OCI-LY7 (cell line): ENCODE data around the gene IL1RL2. TPM values are rescaled to one million over a fixed set of nuclear protein-coding genes. Genes with fewer than 3 reads are reported as not detected.

Source experiments
- BruUV-seq: library from RNA; stranded (reverse); fragments of 400-500 nt; replicated peaks from 2 replicates; lab custom pipeline; 2021; lab: Mats Ljungman, UMichigan
- CTCF ChIA-PET: fragments of 300-600 bp; sonication (Branson Sonifier 250); formaldehyde crosslinking; loops from one replicate; lab custom pipeline; 2022; ENCODE audit warnings: antibody characterized with exemption; ENCODE audit not compliant: unreplicated experiment; lab: Charles Lee
- POLR2A ChIA-PET: fragments of 300-600 bp; sonication (Branson Sonifier 250); formaldehyde crosslinking; loops from one replicate; lab custom pipeline; 2022; ENCODE audit warnings: antibody characterized with exemption; lab: Charles Lee
- DNase-seq: peaks from one replicate; pipeline ENCODE4 v3.0.0-alpha.2; 2015; ENCODE audit warnings: low spot score
- H2AFZ ChIP-seq: fragments of 200-600 bp; sonication (generic), shearing (Covaris generic); 2 replicates; pipeline ENCODE4 v1.6.1; 2014; ENCODE audit warnings: mild to moderate bottlenecking, antibody characterized with exemption, low read length, moderate library complexity
- H3K27ac ChIP-seq: fragments of 200-600 bp; sonication (generic); 2 replicates; pipeline ENCODE4 v1.5.1; 2014; ENCODE audit warnings: mixed run types, low read depth, mild to moderate bottlenecking, moderate library complexity, low read length, inconsistent platforms; ENCODE audit not compliant: poor library complexity, severe bottlenecking
- H3K36me3 ChIP-seq: fragments of 200-600 bp; sonication (generic); 2 replicates; pipeline ENCODE4 v1.6.1; 2014; ENCODE audit warnings: mild to moderate bottlenecking, antibody characterized with exemption, low read length, moderate library complexity, mixed read lengths; ENCODE audit not compliant: insufficient read depth
- H3K4me1 ChIP-seq: fragments of 200-600 bp; sonication (generic); 2 replicates; pipeline ENCODE4 v1.5.1; 2014; ENCODE audit warnings: mild to moderate bottlenecking, low read length; ENCODE audit not compliant: insufficient read depth, poor library complexity, severe bottlenecking
- H3K4me2 ChIP-seq: fragments of 200-600 bp; sonication (generic); 2 replicates; pipeline ENCODE4 v1.6.1; 2014; ENCODE audit warnings: mild to moderate bottlenecking, low read length
- H3K4me3 ChIP-seq: fragments of 200-600 bp; sonication (generic); 2 replicates; pipeline ENCODE4 v1.5.1; 2014; ENCODE audit warnings: mild to moderate bottlenecking, low read depth, low read length; ENCODE audit not compliant: poor library complexity, severe bottlenecking
- H3K79me2 ChIP-seq: fragments of 200-600 bp; sonication (generic); 2 replicates; pipeline ENCODE4 v1.6.1; 2016; ENCODE audit warnings: low read depth, mild to moderate bottlenecking, low read length, moderate library complexity, mixed read lengths; ENCODE audit not compliant: insufficient read depth
- H3K9me2 ChIP-seq: fragments of 200-600 bp; sonication (generic); 2 replicates; pipeline ENCODE4 v1.6.1; 2016; ENCODE audit warnings: mild to moderate bottlenecking, low read length, mixed read lengths; ENCODE audit not compliant: insufficient read depth
- H3K9me3 ChIP-seq: fragments of 200-600 bp; sonication (generic); 2 replicates; pipeline ENCODE4 v1.6.1; 2014; ENCODE audit warnings: mild to moderate bottlenecking, mixed run types, low read length, mixed read lengths
- H4K20me1 ChIP-seq: fragments of 200-600 bp; sonication (generic); 2 replicates; pipeline ENCODE4 v1.6.1; 2014; ENCODE audit warnings: mild to moderate bottlenecking, antibody characterized with exemption, low read length, moderate library complexity, mixed read lengths; ENCODE audit not compliant: insufficient read depth
- EZH2phosphoT487 ChIP-seq: fragments of 200-600 bp; sonication (generic); IDR thresholded peaks from 2 replicates; pipeline ENCODE4 v1.6.1; 2018; ENCODE audit warnings: low read depth, borderline replicate concordance, mild to moderate bottlenecking, mixed run types, antibody characterized with exemption, low read length, moderate library complexity, mixed read lengths
- intact Hi-C: fragments of 100-400 bp; cut with micrococcal nuclease; formaldehyde crosslinking; loops from one replicate; pipeline ENCODE4 v1.10.0; 2022; ENCODE audit not compliant: unreplicated experiment
- total RNA-seq, 2 experiments: library from RNA; depleted of rRNA in 1 of 2; stranded (reverse); fragments of >200 nt in 1 of 2; shearing (Covaris generic) in 1 of 2; gene quantifications; 2 replicates each; pipeline ENCODE4 v1.2.3, GENCODE V29; 2014 to 2022
- TF ChIP-seq, protein P1 (sequence below): fragments of 200-600 bp; sonication (generic); conservative IDR thresholded peaks from 2 replicates; pipeline ENCODE4 v1.5.1; 2014; ENCODE audit warnings: mild to moderate bottlenecking, antibody characterized with exemption, low read length, moderate library complexity, mixed read lengths

Gene IL1RL2
- total RNA-seq, 2 experiments from 2014 or later, result not detected

DNA sequence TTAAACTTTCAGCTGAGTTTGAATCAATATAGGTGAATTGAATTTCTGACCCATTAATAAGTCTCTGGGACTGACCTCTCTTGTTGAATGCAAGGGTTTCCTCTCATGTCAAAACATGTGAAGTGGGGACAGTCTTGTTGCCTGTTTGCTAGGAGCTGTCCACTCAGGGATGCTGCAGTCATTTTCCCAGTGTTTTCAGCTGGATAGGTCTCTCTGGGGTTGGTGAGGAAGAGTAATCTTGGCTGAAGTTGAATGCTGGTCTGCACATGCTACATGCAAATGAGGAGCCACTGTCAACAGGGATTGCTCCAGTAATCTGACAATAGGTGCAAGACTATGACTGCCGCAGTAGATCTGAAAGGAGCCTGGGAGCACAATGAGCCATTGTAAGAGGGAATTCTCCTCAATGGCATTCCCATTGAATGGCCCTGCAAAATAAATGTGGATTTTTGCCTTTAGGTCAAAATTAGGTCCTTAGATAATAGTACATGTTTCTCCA lies 90.4 kb downstream of the IL1RL2 start:
- Histone ChIP-seq H2AFZ (no peak overlapping the region), H4K20me1 (no peaks in the 10 kb centered on the region), H3K4me3 (no peak overlapping the region), H3K27ac (no peak overlapping the region), H3K4me2 (no peak overlapping the region), H3K9me3 (no peaks in the 10 kb centered on the region), H3K9me2 (no peaks in the 10 kb centered on the region), H3K4me1 (no peaks in the 10 kb centered on the region), H3K36me3 (no peaks in the 10 kb centered on the region), H3K79me2 (no peaks in the 10 kb centered on the region)
- no TSS peak for BruUV-seq
- intact Hi-C loops, result no loop called here
- TF ChIP-seq EZH2phosphoT487, result no peak
- TF ChIP-seq, protein P1, sequence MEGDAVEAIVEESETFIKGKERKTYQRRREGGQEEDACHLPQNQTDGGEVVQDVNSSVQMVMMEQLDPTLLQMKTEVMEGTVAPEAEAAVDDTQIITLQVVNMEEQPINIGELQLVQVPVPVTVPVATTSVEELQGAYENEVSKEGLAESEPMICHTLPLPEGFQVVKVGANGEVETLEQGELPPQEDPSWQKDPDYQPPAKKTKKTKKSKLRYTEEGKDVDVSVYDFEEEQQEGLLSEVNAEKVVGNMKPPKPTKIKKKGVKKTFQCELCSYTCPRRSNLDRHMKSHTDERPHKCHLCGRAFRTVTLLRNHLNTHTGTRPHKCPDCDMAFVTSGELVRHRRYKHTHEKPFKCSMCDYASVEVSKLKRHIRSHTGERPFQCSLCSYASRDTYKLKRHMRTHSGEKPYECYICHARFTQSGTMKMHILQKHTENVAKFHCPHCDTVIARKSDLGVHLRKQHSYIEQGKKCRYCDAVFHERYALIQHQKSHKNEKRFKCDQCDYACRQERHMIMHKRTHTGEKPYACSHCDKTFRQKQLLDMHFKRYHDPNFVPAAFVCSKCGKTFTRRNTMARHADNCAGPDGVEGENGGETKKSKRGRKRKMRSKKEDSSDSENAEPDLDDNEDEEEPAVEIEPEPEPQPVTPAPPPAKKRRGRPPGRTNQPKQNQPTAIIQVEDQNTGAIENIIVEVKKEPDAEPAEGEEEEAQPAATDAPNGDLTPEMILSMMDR, result no peak
- ChIA-PET POLR2A (interaction anchor here (0.7 kb wide), 1 partner anchor 37 kb away, joined by 3 read pairs; no protein-coding TSS in a partner anchor), CTCF (no interaction called here)
- no peak for DNase-seq

DNA sequence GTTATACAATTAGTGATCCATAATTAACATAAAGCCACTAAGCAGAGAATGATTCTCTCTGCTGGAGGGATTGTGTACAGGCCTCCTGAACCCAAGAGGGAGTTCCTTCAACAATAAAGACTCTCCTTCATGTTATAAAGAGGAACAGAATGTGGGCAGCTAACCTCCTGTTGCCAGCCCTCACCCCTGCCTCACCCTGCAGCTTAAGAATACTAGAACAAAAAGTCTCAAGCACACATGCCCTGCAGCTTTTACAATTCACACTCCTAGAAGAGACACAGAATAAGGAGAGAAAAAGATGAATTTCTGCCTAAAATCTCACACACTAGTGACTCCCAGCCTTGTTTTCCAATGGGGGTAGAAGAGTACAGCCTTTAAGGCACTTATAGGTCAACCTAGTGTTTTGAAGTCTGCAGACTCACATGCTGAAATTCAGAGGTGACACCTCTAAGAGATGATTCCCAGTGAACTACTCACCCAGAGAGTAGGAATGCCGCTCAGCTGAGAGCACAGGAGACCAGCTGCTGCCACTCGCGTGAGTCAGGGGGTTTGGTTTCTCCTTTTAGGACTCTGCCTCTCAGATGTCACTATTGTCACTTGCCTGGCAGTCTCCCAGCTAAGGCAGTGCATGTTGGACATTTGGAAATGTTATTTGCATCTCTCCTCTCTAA lies 92.0 kb downstream of the IL1RL2 start:
- intact Hi-C loops, result no loop called here
- CTCF ChIA-PET, result no interaction called here

DNA sequence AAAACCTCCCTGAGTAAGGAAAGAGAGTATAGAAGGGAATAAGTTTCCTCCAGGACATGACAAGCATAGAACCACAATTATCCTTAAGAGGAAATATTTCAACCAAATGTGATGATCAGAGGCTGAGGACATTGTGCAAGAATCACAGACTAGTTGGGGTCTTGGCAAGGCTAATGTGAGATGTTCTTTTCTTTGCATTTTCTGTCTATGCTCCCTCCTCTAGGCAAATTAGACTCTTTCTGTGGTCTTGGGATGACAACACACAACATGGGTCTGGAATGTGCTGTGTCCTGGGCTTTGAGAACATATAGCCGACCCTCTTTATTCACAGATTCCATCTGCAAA lies 92.5 kb downstream of the IL1RL2 start:
- ChIA-PET CTCF (no interaction called here), POLR2A (no interaction called here)
- no peak overlapping the region for H3K27ac ChIP-seq

More for the DNA sequence above, 92.0 kb downstream of the IL1RL2 start:
- TF ChIP-seq EZH2phosphoT487, result no peak
- TF ChIP-seq, protein P1, result no peak
- Histone ChIP-seq H3K4me3 (no peak overlapping the region), H3K79me2 (no peaks in the 10 kb centered on the region), H3K36me3 (no peaks in the 10 kb centered on the region), H3K27ac (no peak overlapping the region), H2AFZ (no peak overlapping the region), H3K9me2 (no peaks in the 10 kb centered on the region), H3K4me1 (no peaks in the 10 kb centered on the region), H4K20me1 (no peaks in the 10 kb centered on the region), H3K4me2 (no peak overlapping the region), H3K9me3 (no peaks in the 10 kb centered on the region)
- POLR2A ChIA-PET, result no interaction called here
- no peak for DNase-seq
- BruUV-seq, result no TSS peak

More for the DNA sequence above, 92.5 kb downstream of the IL1RL2 start:
- no peak overlapping the region for H3K4me2 ChIP-seq
- no peaks in the 10 kb centered on the region for H3K9me3 ChIP-seq
- no peaks in the 10 kb centered on the region for H4K20me1 ChIP-seq
- H3K79me2 ChIP-seq, result no peaks in the 10 kb centered on the region
- intact Hi-C loops, result no loop called here
- no peak overlapping the region for H3K4me3 ChIP-seq
- BruUV-seq, result no TSS peak
- no peaks in the 10 kb centered on the region for H3K4me1 ChIP-seq
- no peak for DNase-seq
- H3K36me3 ChIP-seq, result no peaks in the 10 kb centered on the region
- no peak for TF ChIP-seq EZH2phosphoT487
- TF ChIP-seq, protein P1, result no peak
- H2AFZ ChIP-seq, result no peak overlapping the region
- no peaks in the 10 kb centered on the region for H3K9me2 ChIP-seq
